Midbrain (tissue), 1 donor: ENCODE results near the gene UBA6.
"Not testable (repeated sequence)": the region's sequence is repeated elsewhere in the genome, so short reads cannot be mapped to it uniquely, and the experiment has no call there.

Experiments used
- DNase-seq: peaks from one replicate; lab custom pipeline; 2025; lab: John Stamatoyannopoulos, UW

UBA6 gene

GRCh38 chr4:67660418-67660817, 40.5 kb downstream of the UBA6 start:
- DNase-seq, result no peak

- no peak for DNase-seq
These were observed 41.9 kb downstream of the UBA6 start for GRCh38 chr4:67659065-67659464.

GRCh38 chr4:67658302-67658701, 42.7 kb downstream of the UBA6 start:
- no peak for DNase-seq

GRCh38 chr4:67651536-67651935, 49.4 kb downstream of the UBA6 start:
- DNase-seq, result no peak

- DNase-seq, result no peak
These were observed 62.8 kb downstream of the UBA6 start for GRCh38 chr4:67638136-67638535.

- DNase-seq, result not testable (repeated sequence)
These were observed 64.0 kb downstream of the UBA6 start for GRCh38 chr4:67636978-67637377.

- DNase-seq, result peak; percentile 31
These were observed 65.6 kb downstream of the UBA6 start for GRCh38 chr4:67635331-67635730.

GRCh38 chr4:67634741-67635140, 66.2 kb downstream of the UBA6 start:
- no peak for DNase-seq

GRCh38 chr4:67632492-67632891, 68.5 kb downstream of the UBA6 start:
- no peak for DNase-seq

- DNase-seq, result no peak
These were observed 76.0 kb downstream of the UBA6 start for GRCh38 chr4:67624939-67625338.

GRCh38 chr4:67616478-67616877, 84.5 kb downstream of the UBA6 start:
- DNase-seq, result no peak

- DNase-seq, result no peak
These were observed 85.8 kb downstream of the UBA6 start for GRCh38 chr4:67615119-67615518.

GRCh38 chr4:67614186-67614585, 86.8 kb downstream of the UBA6 start:
- DNase-seq, result no peak

GRCh38 chr4:67608027-67608426, 92.9 kb downstream of the UBA6 start:
- no peak for DNase-seq

GRCh38 chr4:67604749-67605148, 96.2 kb downstream of the UBA6 start:
- DNase-seq, result no peak

GRCh38 chr4:67604029-67604381, 97.0 kb downstream of the UBA6 start:
- DNase-seq, result no peak

- no peak for DNase-seq
These were observed 97.5 kb downstream of the UBA6 start for GRCh38 chr4:67603310-67604028.

- no peak for DNase-seq
These were observed 107.2 kb downstream of the UBA6 start for GRCh38 chr4:67593741-67594175.

- DNase-seq, result no peak
These were observed 113.8 kb downstream of the UBA6 start for GRCh38 chr4:67587156-67587555.

- no peak for DNase-seq
These were observed 116.5 kb downstream of the UBA6 start for GRCh38 chr4:67584496-67584895.

- DNase-seq, result no peak
These were observed 119.0 kb downstream of the UBA6 start for GRCh38 chr4:67581913-67582312.

GRCh38 chr4:67581208-67581857, 119.6 kb downstream of the UBA6 start:
- DNase-seq, result no peak

GRCh38 chr4:67580577-67580976, 120.4 kb downstream of the UBA6 start:
- DNase-seq, result no peak

GRCh38 chr4:67576538-67576937, 124.4 kb downstream of the UBA6 start:
- DNase-seq, result no peak
